HEK293 (cell line): ENCODE results near the gene SLC66A2.

ENCODE experiments used
- CTCF ChIA-PET: fragments of 350-600 bp; formaldehyde crosslinking; extraction: SDS; loops from one replicate; lab custom pipeline; 2021; ENCODE audit warnings: antibody characterized with exemption; lab: Yijun Ruan, JAX
- POLR2A ChIA-PET: fragments of 300-600 bp; formaldehyde crosslinking; extraction: SDS; loops from one replicate; lab custom pipeline; 2020; ENCODE audit warnings: antibody characterized with exemption, inconsistent platforms; lab: Yijun Ruan, JAX
- H3K27ac ChIP-seq: fragments of 200-500 bp; sonication (Bioruptor generic); 2 replicates; pipeline ENCODE4 v1.5.1; 2014; ENCODE audit warnings: low read depth, low read length, control low read depth, inconsistent platforms; ENCODE audit errors: extremely low read depth
- H3K36me3 ChIP-seq, 2 experiments: fragments of 200-500 bp in 1 of 2; sonication (Bioruptor generic) in 1 of 2; 1 replicate in 1 of 2; 2 replicates in 1 of 2; pipeline ENCODE4 v1.5.1; 2014 to 2017; ENCODE audit warnings: inconsistent platforms in 2 of 2, low read length in 2 of 2; ENCODE audit not compliant: control insufficient read depth in 2 of 2, insufficient read depth in 1 of 2
- H3K4me1 ChIP-seq: fragments of 200-500 bp; sonication (Bioruptor generic); 2 replicates; pipeline ENCODE4 v1.5.1; 2014; ENCODE audit warnings: mild to moderate bottlenecking, low read length, inconsistent platforms; ENCODE audit not compliant: control insufficient read depth, insufficient read depth
- H3K4me3 ChIP-seq: 2 replicates; pipeline ENCODE4 v1.5.1; 2011; ENCODE audit warnings: low read depth, mild to moderate bottlenecking, control low read depth, low read length, moderate library complexity
- H3K9me3 ChIP-seq: fragments of 200-500 bp; sonication (Bioruptor generic); 2 replicates; pipeline ENCODE4 v1.5.1; 2014; ENCODE audit warnings: low read depth, low read length, inconsistent platforms; ENCODE audit not compliant: control insufficient read depth, insufficient read depth
- SCRT1 ChIP-seq: fragments of 450-650 bp; formaldehyde crosslinking; IDR thresholded peaks from 2 replicates; pipeline ENCODE4 v1.5.1; 2016; ENCODE audit warnings: missing biosample characterization, missing genetic modification characterization, borderline replicate concordance
- ZBTB44 ChIP-seq: fragments of 450-650 bp; IDR thresholded peaks from 2 replicates; pipeline ENCODE4 v1.5.1; 2018; ENCODE audit warnings: missing biosample characterization, mild to moderate bottlenecking, missing genetic modification characterization
- ZFP3 ChIP-seq: fragments of 450-650 bp; formaldehyde crosslinking; IDR thresholded peaks from 2 replicates; pipeline ENCODE4 v1.5.1; 2016; ENCODE audit warnings: low read depth, missing biosample characterization, missing genetic modification characterization
- ZFP69B ChIP-seq: fragments of 450-650 bp; formaldehyde crosslinking; IDR thresholded peaks from 2 replicates; pipeline ENCODE4 v1.5.1; 2016; ENCODE audit warnings: missing biosample characterization, missing genetic modification characterization
- ZNF121 ChIP-seq: fragments of 450-650 bp; formaldehyde crosslinking; IDR thresholded peaks from 2 replicates; pipeline ENCODE4 v1.5.1; 2016; ENCODE audit warnings: missing biosample characterization, missing genetic modification characterization
- ZNF239 ChIP-seq: fragments of 450-650 bp; formaldehyde crosslinking; IDR thresholded peaks from 2 replicates; pipeline ENCODE4 v1.5.1; 2016; ENCODE audit warnings: missing biosample characterization, missing genetic modification characterization
- ZNF335 ChIP-seq: fragments of 450-650 bp; formaldehyde crosslinking; conservative IDR thresholded peaks from 2 replicates; pipeline ENCODE4 v1.5.1; 2016; ENCODE audit warnings: missing biosample characterization, missing genetic modification characterization
- ZNF416 ChIP-seq: fragments of 450-650 bp; formaldehyde crosslinking; IDR thresholded peaks from 2 replicates; pipeline ENCODE4 v1.5.1; 2016; ENCODE audit warnings: missing biosample characterization, missing genetic modification characterization
- ZNF423 ChIP-seq: fragments of 450-650 bp; formaldehyde crosslinking; IDR thresholded peaks from 2 replicates; pipeline ENCODE4 v1.5.1; 2016; ENCODE audit warnings: missing biosample characterization, missing genetic modification characterization
- ZNF449 ChIP-seq: fragments of 450-650 bp; formaldehyde crosslinking; IDR thresholded peaks from 2 replicates; pipeline ENCODE4 v1.5.1; 2017; ENCODE audit warnings: missing biosample characterization, mild to moderate bottlenecking, missing genetic modification characterization, moderate library complexity
- ZNF521 ChIP-seq: fragments of 450-650 bp; formaldehyde crosslinking; IDR thresholded peaks from 2 replicates; pipeline ENCODE4 v1.5.1; 2017; ENCODE audit warnings: missing biosample characterization, mild to moderate bottlenecking, missing genetic modification characterization
- ZNF629 ChIP-seq: fragments of 450-650 bp; formaldehyde crosslinking; IDR thresholded peaks from 2 replicates; pipeline ENCODE4 v1.5.1; 2017; ENCODE audit warnings: missing biosample characterization, missing genetic modification characterization
- ZNF704 ChIP-seq: fragments of 450-650 bp; formaldehyde crosslinking; IDR thresholded peaks from 2 replicates; pipeline ENCODE4 v1.5.1; 2016; ENCODE audit warnings: missing biosample characterization, missing genetic modification characterization
- ZNF777 ChIP-seq: fragments of 450-650 bp; formaldehyde crosslinking; IDR thresholded peaks from 2 replicates; pipeline ENCODE4 v1.5.1; 2017; ENCODE audit warnings: missing biosample characterization, missing genetic modification characterization, borderline replicate concordance
- ZNF843 ChIP-seq: fragments of 450-650 bp; formaldehyde crosslinking; IDR thresholded peaks from 2 replicates; pipeline ENCODE4 v1.5.1; 2016; ENCODE audit warnings: missing biosample characterization, missing genetic modification characterization

SLC66A2 gene

GRCh38 chr18:79875531-79875919 lies 75.9 kb downstream of the SLC66A2 start:
- POLR2A ChIA-PET, result no interaction called here
- H3K9me3 ChIP-seq, result no peaks in the 10 kb centered on the region
- CTCF ChIA-PET, result no interaction called here
- H3K36me3 ChIP-seq, result no peaks in the 10 kb centered on the region
- TF ChIP-seq ZFP69B (tag by site-specific recombination) (no peak), ZNF449 (no peak), ZNF423 (tag by site-specific recombination) (no peak), ZNF777 (tag by site-specific recombination) (no peak), ZBTB44 (no peak)
- no peak overlapping the region for H3K4me3 ChIP-seq
- H3K4me1 ChIP-seq, result no peaks in the 10 kb centered on the region
- H3K27ac ChIP-seq, result no peak overlapping the region

- ChIA-PET CTCF (no interaction called here), POLR2A (no interaction called here)
- Histone ChIP-seq H3K9me3 (no peaks in the 10 kb centered on the region), H3K4me3 (no peak overlapping the region), H3K4me1 (no peaks in the 10 kb centered on the region), H3K27ac (no peak overlapping the region), H3K36me3 (no peaks in the 10 kb centered on the region)
- TF ChIP-seq ZBTB44 (no peak), ZNF521 (no peak), ZNF239 (tag by site-specific recombination) (no peak), ZNF843 (tag by site-specific recombination) (no peak), ZFP3 (tag by site-specific recombination) (no peak), ZNF335 (no peak), SCRT1 (tag by site-specific recombination) (no peak), ZNF121 (no peak), ZNF629 (tag by site-specific recombination) (no peak), ZNF704 (tag by site-specific recombination) (no peak), ZNF416 (tag by site-specific recombination) (no peak)
Measured at GRCh38 chr18:79874553-79875530, 76.6 kb downstream of the SLC66A2 start.
